ENCODE results near the gene ABI1.

ABI1 gene

DNA sequence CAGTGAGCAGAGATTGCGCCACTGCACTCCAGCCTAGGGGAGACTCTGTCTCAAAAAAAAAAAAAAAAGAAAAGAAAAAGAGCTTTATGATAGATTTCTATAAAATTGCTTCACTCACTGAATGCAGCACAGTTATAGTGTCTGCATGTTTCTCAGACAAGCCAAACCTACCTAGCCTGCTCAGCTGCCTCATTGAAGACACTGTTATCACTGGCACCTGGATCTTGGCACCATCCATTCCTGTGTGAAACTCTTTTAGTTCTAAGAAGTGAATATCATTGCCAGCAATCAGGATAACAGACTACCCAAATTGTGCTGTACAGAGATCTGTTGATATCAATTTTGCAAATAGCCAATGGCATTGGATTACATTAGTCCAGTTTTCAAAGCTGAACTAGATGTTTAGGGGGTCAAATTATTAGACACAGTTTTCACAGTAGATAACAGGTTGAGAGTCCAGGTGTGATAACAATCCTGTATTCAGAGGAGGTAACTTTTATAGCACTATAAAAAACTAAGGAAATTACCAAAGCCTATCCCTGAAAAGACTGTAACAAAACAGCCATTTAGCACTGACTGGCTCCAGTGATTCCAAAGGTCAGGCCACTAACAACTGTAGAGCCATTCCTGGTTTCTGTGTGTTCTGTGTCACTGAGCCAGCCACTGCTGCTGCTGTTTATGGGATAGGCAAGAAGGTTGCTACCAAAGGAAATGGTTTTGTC lies 146.2 kb downstream of the ABI1 start:
- no peak for DNase-seq (ENCODE audit: low read depth)

DNA sequence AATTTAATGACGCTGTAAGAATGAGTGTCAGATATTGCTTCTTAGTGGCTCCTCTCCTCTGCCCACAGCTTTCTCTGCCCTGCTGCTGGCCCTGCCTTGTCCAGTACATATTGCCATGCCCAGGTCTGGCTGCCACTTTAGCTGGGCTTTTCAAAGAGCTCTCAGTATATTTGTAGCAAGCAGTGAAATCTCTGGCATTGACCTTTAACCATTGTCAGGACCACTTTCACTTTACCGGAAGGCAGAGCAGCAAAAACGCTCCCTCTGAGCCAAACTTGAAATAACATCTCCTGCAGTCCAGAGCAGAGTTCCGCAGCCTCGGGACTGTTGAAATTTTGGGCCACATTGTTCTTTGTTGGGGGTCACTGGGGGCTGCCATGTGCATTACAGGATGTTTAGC lies 149.4 kb downstream of the ABI1 start:
- no peak for DNase-seq (ENCODE audit: low read depth)

DNA sequence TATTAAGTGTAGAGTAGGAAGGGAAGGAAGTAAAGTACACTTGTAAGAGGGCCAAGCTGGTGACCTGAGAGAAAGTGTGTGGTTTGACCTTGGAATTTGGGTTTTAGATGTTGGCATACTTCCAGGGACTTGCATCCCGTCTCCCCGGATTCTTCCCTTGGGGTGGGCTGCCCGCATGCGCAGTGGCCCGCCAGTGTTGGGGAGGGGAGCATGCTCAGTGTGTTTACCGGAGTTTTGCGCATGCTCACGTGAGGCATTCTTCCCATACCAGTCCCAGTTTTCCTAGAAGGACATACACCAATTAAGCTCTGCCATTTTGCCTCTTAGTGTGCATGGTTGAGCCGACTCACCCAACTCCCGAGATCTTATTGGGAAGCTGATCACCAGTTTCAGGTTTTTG lies 153.8 kb downstream of the ABI1 start:
- no peak for DNase-seq (ENCODE audit: low read depth)

DNA sequence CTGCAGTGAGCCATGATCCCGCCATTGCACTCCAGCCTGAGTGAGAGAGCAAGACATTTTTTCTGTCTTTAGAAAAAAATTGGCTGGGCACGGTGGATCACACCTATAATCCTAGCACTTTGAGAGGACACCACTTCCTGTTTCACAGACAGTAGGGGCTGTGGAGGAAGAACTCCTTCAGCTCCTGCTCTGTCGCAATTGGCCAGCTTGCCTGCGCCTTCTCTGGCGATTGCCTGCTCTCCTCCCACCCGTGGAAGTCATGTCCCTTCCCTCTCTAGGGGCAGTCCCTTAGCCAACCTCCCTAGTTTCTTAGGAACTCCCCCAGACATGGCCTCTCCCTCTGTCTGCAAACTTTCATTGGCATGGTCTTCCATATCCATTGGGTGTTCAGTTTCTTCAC lies 154.6 kb downstream of the ABI1 start:
- DNase-seq (ENCODE audit: low read depth) = no peak

DNA sequence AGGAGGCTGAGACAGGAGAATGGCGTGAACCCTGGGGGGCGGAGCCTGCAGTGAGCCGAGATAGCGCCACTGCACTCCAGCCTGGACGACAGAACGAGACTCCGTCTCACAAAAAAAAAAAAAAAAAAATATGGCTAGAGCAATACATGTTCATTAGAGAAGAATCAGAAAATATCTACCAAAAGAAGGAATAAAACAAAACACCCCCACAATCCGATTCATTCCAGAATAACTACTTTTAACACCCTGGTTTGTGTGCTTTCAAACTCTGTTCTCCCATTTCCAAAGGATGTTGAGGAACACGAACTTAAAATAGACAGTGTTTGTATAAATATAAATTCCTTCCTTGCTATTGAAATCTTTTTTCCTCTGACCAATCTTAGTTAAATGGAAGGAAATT lies 156.8 kb downstream of the ABI1 start:
- DNase-seq (ENCODE audit: low read depth) = no peak

DNA sequence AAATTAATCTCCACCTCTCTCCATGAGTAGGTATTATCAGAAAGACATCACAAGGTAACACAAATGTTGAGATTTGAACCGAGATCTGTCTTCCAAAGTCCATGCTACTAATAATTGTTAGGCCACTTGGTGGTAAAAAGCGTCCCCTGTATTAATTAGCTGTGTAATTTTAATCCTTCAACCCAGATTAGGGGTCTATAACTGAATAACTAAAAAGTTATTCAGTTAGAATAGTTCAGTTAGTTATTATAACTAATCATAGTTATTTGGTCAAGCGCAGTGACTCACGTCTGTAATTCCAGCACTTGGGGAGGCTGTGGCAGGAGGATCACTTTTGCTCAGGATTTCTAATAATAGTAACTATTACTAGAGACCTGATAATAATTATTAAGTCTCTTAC lies 157.7 kb downstream of the ABI1 start:
- no peak for DNase-seq (ENCODE audit: low read depth)

DNA sequence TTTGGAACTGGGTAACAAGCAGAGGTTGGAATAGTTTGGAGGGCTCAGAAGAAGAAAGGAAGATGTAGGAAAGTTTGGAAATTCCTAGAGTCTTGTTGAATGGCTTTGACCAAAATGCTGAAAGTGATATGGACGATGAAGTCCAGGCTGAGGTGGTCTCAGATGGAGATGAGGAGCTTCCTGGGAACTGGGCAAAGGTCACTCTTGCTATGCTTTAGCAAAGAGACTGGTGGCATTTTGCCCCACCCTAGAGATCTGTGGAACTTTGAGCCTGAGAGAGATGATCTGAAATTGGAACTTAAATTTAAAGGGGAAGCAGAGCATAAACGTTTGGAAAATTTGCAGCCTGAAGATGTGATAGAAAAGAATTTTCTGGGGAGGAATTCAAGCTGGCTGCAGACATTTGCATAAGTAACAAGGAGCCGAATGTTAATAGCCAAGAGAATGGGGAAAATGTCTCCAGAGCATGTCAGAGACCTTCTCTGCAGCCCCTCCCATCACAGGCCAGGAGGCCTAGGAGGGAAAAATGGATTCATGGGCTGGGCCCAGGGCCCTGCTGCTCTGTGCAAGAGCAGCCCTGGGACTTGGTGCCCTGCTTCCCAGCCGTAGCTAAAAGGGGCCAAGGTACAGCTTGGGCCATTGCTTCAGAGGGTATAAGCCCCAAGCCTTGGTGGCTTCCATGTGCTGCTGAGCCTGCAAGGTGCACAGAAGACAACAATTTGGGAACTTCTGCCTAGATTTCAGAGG lies 159.7 kb downstream of the ABI1 start:
- DNase-seq (ENCODE audit: low read depth) = no peak

DNA sequence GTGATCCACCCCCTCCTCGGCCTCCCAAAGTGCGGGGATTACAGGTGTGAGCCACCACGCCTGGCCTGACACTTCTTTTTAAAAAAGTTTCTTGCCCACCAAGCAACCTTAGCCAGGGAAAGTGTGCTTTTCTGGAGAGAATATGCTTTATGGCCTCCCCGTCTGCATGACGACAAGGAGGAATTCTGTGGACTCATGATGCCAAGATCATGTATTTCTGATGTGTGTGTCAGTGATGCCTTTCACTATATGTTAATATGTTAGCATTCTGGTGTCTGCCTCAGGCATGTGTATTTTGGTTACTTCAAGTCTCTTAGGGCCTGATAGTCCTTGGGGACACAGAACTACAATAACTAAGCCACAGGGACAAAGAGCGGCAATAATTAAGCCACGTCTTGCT lies 161.1 kb downstream of the ABI1 start:
- DNase-seq (ENCODE audit: low read depth) = no peak

DNA sequence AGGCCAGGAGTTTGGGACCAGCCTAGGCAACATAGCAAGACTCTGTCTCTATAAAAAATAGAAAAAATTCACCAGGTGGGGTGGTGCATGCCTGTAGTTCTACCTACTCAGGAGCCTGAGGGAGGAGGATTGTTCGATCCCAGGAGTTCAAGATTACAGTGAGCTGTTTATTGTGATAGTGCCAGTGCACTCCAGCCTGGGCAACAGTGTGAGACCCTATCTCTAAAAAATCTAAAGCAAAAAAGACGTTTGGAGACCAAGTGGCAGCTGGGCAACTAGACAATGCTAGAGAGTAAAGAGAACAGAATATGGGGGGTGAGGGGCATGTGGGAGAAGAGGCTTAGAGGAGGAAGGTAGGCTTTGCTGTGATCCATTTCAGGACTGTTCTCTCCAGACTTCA lies 161.8 kb downstream of the ABI1 start:
- no peak for DNase-seq (ENCODE audit: low read depth)

DNA sequence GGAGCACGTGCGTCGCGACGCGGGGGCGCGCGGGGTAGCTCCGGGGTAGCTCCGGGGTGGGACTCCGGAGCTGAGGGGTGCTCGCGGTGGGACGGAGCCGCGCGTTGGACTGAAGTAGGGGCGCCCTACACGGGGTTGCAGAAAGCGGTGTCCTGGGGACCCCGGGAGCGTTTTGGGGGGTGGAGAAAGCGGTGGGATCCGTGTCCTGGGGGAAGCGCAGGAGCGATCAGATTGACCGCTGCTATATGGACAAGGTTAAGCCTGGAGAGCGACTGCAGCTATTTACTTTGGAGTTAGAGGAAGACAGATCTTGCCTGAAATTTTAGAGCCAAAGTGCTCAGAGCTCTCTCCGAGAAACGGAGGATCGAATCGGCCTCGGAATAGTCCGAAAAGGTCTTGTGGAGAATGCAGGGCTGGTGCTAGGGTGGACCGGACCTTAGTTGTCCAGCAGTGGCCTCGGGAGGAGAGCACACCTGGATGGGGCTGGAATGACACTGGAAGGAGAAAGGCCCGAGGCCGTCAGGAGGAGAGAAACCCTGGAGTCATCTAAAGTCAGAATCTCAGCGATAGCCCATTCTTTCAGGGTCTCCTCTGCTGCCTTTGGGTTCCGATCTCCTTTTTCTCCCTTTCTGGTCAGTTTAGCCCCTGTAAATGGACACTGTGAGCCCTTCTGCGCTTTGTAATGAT lies 162.7 kb downstream of the ABI1 start:
- DNase-seq (ENCODE audit: low read depth) = no peak

DNA sequence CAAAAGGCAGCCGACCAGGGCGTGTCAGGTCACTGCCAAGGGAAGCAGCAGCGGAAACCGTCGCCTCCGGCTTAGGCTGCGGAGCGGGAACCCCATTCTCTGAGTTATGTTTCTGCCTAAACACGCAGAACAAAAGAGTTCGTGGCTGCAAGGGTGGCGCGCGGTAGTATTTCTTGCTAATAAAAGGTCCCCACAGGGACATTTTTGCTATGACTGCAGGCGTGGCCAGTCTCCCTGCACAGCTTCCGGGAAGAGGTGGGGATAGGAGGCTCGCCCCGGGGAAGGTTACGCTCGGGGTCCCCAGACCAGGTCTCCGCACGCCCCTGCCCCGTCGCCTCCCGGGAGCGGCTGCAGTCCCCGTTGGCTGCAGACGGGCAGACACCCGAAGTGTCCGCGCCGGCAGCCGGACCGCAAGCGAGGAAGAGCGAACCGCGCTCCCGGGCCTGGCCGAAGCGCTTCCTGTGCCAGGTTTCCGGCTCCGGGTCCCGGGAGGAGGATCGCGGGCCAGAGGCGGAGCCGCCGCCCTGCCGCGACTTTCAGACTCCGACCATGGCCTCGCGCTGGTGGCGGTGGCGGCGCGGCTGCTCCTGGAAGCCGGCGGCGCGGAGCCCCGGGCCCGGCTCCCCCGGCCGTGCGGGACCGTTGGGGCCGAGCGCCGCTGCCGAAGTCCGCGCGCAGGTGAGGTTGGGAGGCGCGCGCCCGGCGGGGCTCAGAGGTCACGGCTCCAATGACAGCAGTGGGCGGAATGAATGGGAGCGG lies 163.4 kb downstream of the ABI1 start, which contains the start of gene PDSS1:
Gene PDSS1, plus strand, starts transcription at position 539 of the 759 bp plus-strand sequence. Its CDS starts 11 bp downstream, at position 550.
- DNase-seq (ENCODE audit: low read depth) = peak; percentile 24

DNA sequence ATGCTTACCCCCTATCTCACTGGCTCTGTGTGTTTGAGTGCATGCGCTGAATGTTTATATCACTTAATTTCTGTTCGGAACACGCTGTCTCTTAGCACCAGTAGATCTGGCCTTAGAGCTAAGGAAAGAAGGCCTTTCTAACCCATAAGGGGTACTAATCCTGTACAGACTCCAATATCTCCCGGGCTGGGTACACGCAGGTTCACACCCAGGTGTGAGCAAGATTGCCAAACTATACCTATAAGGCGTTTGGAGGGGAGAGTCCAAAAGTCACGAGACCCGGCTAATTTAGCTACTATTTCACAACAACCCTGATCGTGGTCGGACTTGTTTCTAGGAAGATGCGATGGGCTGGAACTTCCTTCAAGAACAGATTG lies 164.0 kb downstream of the ABI1 start:
- no peak for DNase-seq (ENCODE audit: low read depth)

All from stimulated activated CD8-positive, alpha-beta memory T cell treated with anti-CD3 and anti-CD28 coated beads, Interleukin-15, amount 100 ng/mL, for 1 hour (primary cell).